HEK293 (cell line): ENCODE data around the gene CASZ1.

Experiments used
- ZNF423 ChIP-seq: fragments of 450-650 bp; formaldehyde crosslinking; IDR thresholded peaks from 2 replicates; pipeline ENCODE4 v1.5.1; 2016; ENCODE audit warnings: missing biosample characterization, missing genetic modification characterization
- ZNF843 ChIP-seq: fragments of 450-650 bp; formaldehyde crosslinking; IDR thresholded peaks from 2 replicates; pipeline ENCODE4 v1.5.1; 2016; ENCODE audit warnings: missing biosample characterization, missing genetic modification characterization
- TF ChIP-seq, protein P1 (sequence below): fragments of 450-650 bp; formaldehyde crosslinking; IDR thresholded peaks from 2 replicates; pipeline ENCODE4 v1.5.1; 2016; ENCODE audit warnings: missing biosample characterization, missing genetic modification characterization

DNA sequence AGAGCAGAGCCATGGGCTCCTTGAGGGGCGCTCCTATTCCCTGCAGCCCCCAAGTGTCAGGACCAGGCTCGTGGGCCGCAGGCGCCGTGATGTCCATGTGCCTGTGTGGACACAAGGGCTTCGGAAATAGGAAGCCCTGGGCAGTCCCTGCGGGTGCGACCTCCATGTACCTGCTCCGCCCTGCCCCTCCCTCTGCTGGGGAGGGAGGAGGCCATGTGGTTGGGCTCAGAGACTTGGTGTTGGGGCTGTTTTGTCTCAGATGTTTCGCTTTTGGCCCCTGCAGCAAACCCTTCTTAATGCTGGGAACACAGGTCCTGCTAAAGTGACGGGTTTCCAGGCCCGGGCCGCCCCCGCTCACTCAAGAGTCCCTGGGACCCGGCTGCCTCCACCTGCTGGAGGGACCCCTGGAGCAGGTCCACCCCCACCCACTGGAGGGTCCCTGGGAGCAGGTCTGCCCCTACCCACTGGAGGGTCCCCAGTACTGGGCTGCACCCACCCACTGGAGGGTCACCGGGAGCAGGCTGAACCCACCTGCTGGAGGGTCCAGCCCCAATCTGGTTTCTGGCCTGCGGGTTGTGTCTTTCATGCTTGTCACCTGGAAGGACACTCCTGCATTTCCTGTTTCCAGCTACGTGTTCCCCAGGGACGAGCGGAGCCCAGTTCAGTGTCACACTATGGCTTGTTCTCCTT is 165.2 kb downstream of the CASZ1 start:
- TF ChIP-seq ZNF843 (no peak), ZNF423 (tag by site-specific recombination) (no peak)
- TF ChIP-seq, protein P1, sequence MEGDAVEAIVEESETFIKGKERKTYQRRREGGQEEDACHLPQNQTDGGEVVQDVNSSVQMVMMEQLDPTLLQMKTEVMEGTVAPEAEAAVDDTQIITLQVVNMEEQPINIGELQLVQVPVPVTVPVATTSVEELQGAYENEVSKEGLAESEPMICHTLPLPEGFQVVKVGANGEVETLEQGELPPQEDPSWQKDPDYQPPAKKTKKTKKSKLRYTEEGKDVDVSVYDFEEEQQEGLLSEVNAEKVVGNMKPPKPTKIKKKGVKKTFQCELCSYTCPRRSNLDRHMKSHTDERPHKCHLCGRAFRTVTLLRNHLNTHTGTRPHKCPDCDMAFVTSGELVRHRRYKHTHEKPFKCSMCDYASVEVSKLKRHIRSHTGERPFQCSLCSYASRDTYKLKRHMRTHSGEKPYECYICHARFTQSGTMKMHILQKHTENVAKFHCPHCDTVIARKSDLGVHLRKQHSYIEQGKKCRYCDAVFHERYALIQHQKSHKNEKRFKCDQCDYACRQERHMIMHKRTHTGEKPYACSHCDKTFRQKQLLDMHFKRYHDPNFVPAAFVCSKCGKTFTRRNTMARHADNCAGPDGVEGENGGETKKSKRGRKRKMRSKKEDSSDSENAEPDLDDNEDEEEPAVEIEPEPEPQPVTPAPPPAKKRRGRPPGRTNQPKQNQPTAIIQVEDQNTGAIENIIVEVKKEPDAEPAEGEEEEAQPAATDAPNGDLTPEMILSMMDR (tag by site-specific recombination) = no peak
